ENCODE data around the gene CINP. TPM values are rescaled to one million over a fixed set of nuclear protein-coding genes. Genes with fewer than 3 reads are reported as not detected.

The CINP gene
- total RNA-seq, 5 donors from 2014 or later (not counting 1 experiment from before 2014, with no cell fraction given), result 12.9 to 29.9 (median 25.8) TPM

DNA sequence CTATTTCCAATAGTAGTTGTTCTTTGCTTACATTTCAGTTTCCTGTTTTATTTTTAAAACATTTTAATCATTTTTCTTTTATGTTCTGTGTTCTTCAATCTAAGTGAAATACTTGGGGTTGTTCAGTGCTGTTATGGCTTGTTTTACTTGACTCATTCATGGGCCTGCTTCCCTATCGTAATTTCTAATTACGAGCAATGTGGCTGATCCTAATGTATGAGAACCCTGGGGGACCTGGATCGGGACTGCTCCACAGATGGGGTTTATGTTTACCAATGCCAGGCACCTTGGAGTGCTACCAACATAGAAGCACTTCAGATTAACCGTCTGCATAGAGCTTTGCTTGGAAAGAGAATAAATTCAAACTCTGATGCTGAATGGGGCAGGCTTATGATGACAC lies 29.8 kb upstream of the CINP start:
- WGBS (ENCODE audit: insufficient coverage), result 100% methylated on average over 2 of the region's 4 CpGs
- no peak for ATAC-seq (replicated peaks in 1 of 4)

DNA sequence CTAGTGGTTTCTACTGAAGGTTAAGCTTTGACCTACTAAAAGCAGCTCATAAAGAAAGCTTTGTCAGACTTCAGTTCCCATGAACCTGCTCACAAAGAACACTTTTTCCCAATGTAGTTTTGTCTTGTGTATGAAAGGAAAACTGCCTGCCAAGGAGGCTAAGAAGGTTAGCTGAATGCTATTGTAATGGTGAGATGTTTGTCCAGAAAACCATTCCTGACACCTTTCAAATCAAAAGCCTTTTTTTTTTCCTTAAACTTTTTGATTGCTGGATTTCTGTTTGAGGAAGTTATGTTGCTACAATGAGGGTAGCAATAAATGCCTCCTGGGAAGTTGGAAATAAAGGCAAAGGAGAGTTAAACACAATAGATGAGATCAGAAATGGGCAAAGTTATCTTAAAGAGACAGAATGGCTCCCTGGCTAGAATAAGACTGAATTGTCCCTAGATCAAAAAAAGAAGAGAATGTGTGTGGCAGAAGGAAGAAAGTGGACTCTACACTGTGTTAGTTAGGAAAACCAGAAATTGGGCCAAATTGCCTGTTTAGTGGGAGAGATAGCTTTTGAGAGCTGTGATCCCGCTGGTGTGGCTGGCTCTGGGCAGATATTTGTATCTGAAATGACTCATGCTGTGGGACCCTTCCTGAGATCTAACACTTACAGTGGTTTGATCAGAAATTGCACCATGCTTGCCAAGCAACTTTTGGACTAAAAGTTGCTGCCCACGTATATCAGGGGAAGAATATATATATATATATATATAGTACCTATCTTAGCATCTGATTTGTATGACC lies 27.6 kb upstream of the CINP start:
- H3K4me1 Mint-ChIP-seq, result peaks cover 10 to 21% (median 12%) of the 10 kb centered on the region in 3 donors
- DNase-seq (no peak), ATAC-seq (replicated peaks in 1 of 4) (no peak)
- Histone ChIP-seq H3K9me3 (no peaks in the 10 kb centered on the region), H3K36me3 (ENCODE audit: control insufficient read depth in 2 of 2, extremely low read depth in 1 of 2, insufficient read depth in 1 of 2, low read length in 1 of 2) (no peaks in the 10 kb centered on the region), H3K4me1 (ENCODE audit: control insufficient read depth in 1 of 2, extremely low read depth in 1 of 2, insufficient read depth in 2 of 2, low read length in 2 of 2) (peaks cover 6 to 10% of the 10 kb centered on the region in 2 experiments), H3K27me3 (replicated peaks in 1 of 2; ENCODE audit: control insufficient read depth in 2 of 2, extremely low read depth in 1 of 2, insufficient read depth in 2 of 2, low read length in 1 of 2) (no peaks in the 10 kb centered on the region), H3K27ac (ENCODE audit: low read length) (no peak overlapping the region), H3K4me3 (ENCODE audit: control insufficient read depth in 1 of 2, extremely low read depth in 1 of 2, low read length in 1 of 2) (no peak overlapping the region)
- no peaks in the 10 kb centered on the region for H3K27me3 Mint-ChIP-seq
- no CpG with 5 or more reads among the region's 2 CpGs for WGBS (ENCODE audit: insufficient coverage)
- H3K36me3 Mint-ChIP-seq, result peaks cover 25% of the 10 kb centered on the region
- POLR2A ChIA-PET, result interaction anchor here in 1 of 2 donors (0.5 kb wide), 1 partner anchor 66 kb away, joined by 3 read pairs; no protein-coding TSS in a partner anchor
- no peak overlapping the region for H3K27ac Mint-ChIP-seq
- CTCF ChIA-PET, result no interaction called here
- peaks cover 0 to 4% (median 0%) of the 10 kb centered on the region in 3 donors for H3K9me3 Mint-ChIP-seq
- H3K4me3 Mint-ChIP-seq, result no peak overlapping the region

More for the DNA sequence above, 29.8 kb upstream of the CINP start:
- Histone ChIP-seq H3K4me3 (ENCODE audit: control insufficient read depth in 1 of 2, extremely low read depth in 1 of 2, low read length in 1 of 2) (no peak overlapping the region), H3K4me1 (ENCODE audit: control insufficient read depth in 1 of 2, extremely low read depth in 1 of 2, insufficient read depth in 2 of 2, low read length in 2 of 2) (peaks cover 6 to 10% of the 10 kb centered on the region in 2 experiments), H3K27ac (ENCODE audit: low read length) (no peak overlapping the region), H3K9me3 (no peaks in the 10 kb centered on the region), H3K36me3 (ENCODE audit: control insufficient read depth in 2 of 2, extremely low read depth in 1 of 2, insufficient read depth in 1 of 2, low read length in 1 of 2) (no peaks in the 10 kb centered on the region), H3K27me3 (replicated peaks in 1 of 2; ENCODE audit: control insufficient read depth in 2 of 2, extremely low read depth in 1 of 2, insufficient read depth in 2 of 2, low read length in 1 of 2) (no peaks in the 10 kb centered on the region)
- H3K9me3 Mint-ChIP-seq, result peaks cover 0 to 8% (median 4%) of the 10 kb centered on the region in 3 donors
- no peak overlapping the region for H3K27ac Mint-ChIP-seq
- peaks cover 32% of the 10 kb centered on the region for H3K36me3 Mint-ChIP-seq
- H3K27me3 Mint-ChIP-seq, result no peaks in the 10 kb centered on the region
- peaks cover 10 to 21% (median 13%) of the 10 kb centered on the region in 3 donors for H3K4me1 Mint-ChIP-seq
- ChIA-PET CTCF (no interaction called here), POLR2A (interaction anchor here in 1 of 2 donors (0.5 kb wide), 1 partner anchor 199 kb away, joined by 3 read pairs; no protein-coding TSS in a partner anchor)
- H3K4me3 Mint-ChIP-seq, result no peak overlapping the region
- no peak for DNase-seq

DNA sequence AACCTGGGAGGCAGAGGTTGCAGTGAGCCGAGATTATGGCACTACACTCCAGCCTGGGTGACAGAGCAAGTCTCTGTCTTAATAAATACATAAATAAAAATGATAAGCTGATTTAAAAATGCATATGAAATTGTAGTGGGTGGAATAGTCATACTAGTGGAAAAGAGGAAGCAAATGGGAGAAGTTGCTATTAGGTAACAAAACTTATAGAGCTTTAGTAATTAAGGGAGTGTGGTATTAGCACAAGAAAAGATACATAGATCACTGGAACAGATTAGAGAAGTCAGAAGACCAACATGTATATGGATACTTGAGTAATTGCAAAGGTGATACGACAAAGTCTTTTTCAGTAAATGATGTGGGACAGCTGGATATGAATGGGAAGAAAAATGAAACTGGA lies 26.6 kb upstream of the CINP start:
- Mint-ChIP-seq H3K27ac (no peak overlapping the region), H3K36me3 (peaks cover 25% of the 10 kb centered on the region), H3K4me3 (no peak overlapping the region), H3K4me1 (peaks cover 3 to 11% (median 5%) of the 10 kb centered on the region in 3 donors), H3K9me3 (peaks cover 0 to 4% (median 0%) of the 10 kb centered on the region in 3 donors), H3K27me3 (no peaks in the 10 kb centered on the region)
- H3K27ac ChIP-seq (ENCODE audit: low read length), result no peak overlapping the region
- H3K4me3 ChIP-seq (ENCODE audit: control insufficient read depth in 1 of 2, extremely low read depth in 1 of 2, low read length in 1 of 2), result no peak overlapping the region
- ATAC-seq (replicated peaks in 1 of 4), result no peak
- H3K4me1 ChIP-seq (ENCODE audit: control insufficient read depth in 1 of 2, extremely low read depth in 1 of 2, insufficient read depth in 2 of 2, low read length in 2 of 2), result peaks cover 0 to 3% of the 10 kb centered on the region in 2 experiments
- no peaks in the 10 kb centered on the region for H3K27me3 ChIP-seq (replicated peaks in 1 of 2; ENCODE audit: control insufficient read depth in 2 of 2, extremely low read depth in 1 of 2, insufficient read depth in 2 of 2, low read length in 1 of 2)
- WGBS (ENCODE audit: insufficient coverage), result no CpG with 5 or more reads among the region's 2 CpGs
- CTCF ChIA-PET, result no interaction called here
- no peaks in the 10 kb centered on the region for H3K36me3 ChIP-seq (ENCODE audit: control insufficient read depth in 2 of 2, extremely low read depth in 1 of 2, insufficient read depth in 1 of 2, low read length in 1 of 2)
- POLR2A ChIA-PET, result no interaction called here
- H3K9me3 ChIP-seq, result no peaks in the 10 kb centered on the region
- DNase-seq, result no peak

DNA sequence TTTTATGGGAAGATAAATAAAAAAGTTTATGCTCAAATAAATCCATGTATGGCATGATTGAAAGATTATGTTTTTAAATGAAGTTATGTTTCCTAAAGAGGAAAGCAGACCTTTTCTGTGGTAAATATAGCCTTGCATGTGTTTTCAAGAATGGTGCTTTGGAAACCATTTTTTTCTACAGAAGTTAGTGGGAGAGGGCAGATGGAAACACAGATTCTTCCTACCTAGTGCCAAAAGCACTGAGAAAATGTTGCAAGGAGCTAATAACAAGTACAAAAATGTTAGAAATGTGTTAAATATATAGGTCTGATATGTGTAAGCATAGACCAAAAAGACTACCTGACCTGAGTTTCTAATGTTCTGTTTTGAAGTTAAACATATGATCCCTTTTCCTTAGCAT lies 24.4 kb upstream of the CINP start:
- no peak overlapping the region for H3K4me3 Mint-ChIP-seq
- Histone ChIP-seq H3K4me3 (ENCODE audit: control insufficient read depth in 1 of 2, extremely low read depth in 1 of 2, low read length in 1 of 2) (no peak overlapping the region), H3K27me3 (replicated peaks in 1 of 2; ENCODE audit: control insufficient read depth in 2 of 2, extremely low read depth in 1 of 2, insufficient read depth in 2 of 2, low read length in 1 of 2) (no peaks in the 10 kb centered on the region), H3K9me3 (no peaks in the 10 kb centered on the region), H3K36me3 (ENCODE audit: control insufficient read depth in 2 of 2, extremely low read depth in 1 of 2, insufficient read depth in 1 of 2, low read length in 1 of 2) (no peaks in the 10 kb centered on the region), H3K4me1 (ENCODE audit: control insufficient read depth in 1 of 2, extremely low read depth in 1 of 2, insufficient read depth in 2 of 2, low read length in 2 of 2) (no peaks in the 10 kb centered on the region), H3K27ac (ENCODE audit: low read length) (no peak overlapping the region)
- H3K36me3 Mint-ChIP-seq, result peaks cover 20% of the 10 kb centered on the region
- no peaks in the 10 kb centered on the region for H3K27me3 Mint-ChIP-seq
- H3K9me3 Mint-ChIP-seq, result peaks cover 0 to 1% (median 0%) of the 10 kb centered on the region in 3 donors
- ChIA-PET POLR2A (no interaction called here), CTCF (interaction anchor here in 1 of 2 donors (0.6 kb wide), 1 partner anchor 167 kb away, joined by 3 read pairs; no protein-coding TSS in a partner anchor)
- ATAC-seq (replicated peaks in 1 of 4) (no peak), DNase-seq (no peak)
- H3K27ac Mint-ChIP-seq, result no peak overlapping the region
- peaks cover 0 to 3% (median 0%) of the 10 kb centered on the region in 3 donors for H3K4me1 Mint-ChIP-seq

DNA sequence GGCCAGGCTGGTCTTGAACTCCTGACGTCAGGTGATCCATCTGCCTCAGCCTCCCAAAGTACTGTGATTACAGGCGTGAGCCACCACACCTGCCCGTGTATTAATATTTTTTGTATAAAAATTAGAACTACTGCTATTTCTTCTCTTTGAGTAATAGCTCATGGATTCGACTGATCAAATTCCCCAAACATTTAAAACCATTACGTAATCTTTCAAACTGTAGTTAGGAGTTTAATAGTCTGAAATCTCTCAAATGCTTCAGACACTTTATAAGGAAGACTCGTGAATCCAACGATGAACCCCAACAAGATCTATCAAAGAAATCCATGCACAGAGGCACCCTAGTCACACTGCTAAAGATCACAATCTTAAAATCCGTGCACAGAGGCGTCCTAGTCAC lies 16.1 kb upstream of the CINP start:
- H3K36me3 Mint-ChIP-seq, result peaks cover 25% of the 10 kb centered on the region
- peaks cover 0 to 14% of the 10 kb centered on the region in 2 donors for H3K36me3 ChIP-seq (ENCODE audit: control insufficient read depth in 2 of 2, extremely low read depth in 1 of 2, insufficient read depth in 1 of 2, low read length in 1 of 2)
- 95% methylated on average over 4 of the region's 9 CpGs for WGBS (ENCODE audit: insufficient coverage)
- ChIA-PET CTCF (interaction anchor here in 1 of 2 donors (0.6 kb wide), 1 partner anchor 60 kb away, joined by 5 read pairs; no protein-coding TSS in a partner anchor), POLR2A (no interaction called here)
- ATAC-seq (replicated peaks in 1 of 4) (no peak), DNase-seq (no peak)
- no peak overlapping the region for H3K27ac Mint-ChIP-seq
- H3K4me3 Mint-ChIP-seq, result no peak overlapping the region
- no peaks in the 10 kb centered on the region for H3K9me3 ChIP-seq
- H3K4me3 ChIP-seq (ENCODE audit: control insufficient read depth in 1 of 2, extremely low read depth in 1 of 2, low read length in 1 of 2), result no peak overlapping the region
- no peaks in the 10 kb centered on the region for H3K27me3 Mint-ChIP-seq
- no peaks in the 10 kb centered on the region for H3K4me1 ChIP-seq (ENCODE audit: control insufficient read depth in 1 of 2, extremely low read depth in 1 of 2, insufficient read depth in 2 of 2, low read length in 2 of 2)
- no peaks in the 10 kb centered on the region for H3K27me3 ChIP-seq (replicated peaks in 1 of 2; ENCODE audit: control insufficient read depth in 2 of 2, extremely low read depth in 1 of 2, insufficient read depth in 2 of 2, low read length in 1 of 2)
- H3K27ac ChIP-seq (ENCODE audit: low read length), result no peak overlapping the region
- H3K9me3 Mint-ChIP-seq, result no peaks in the 10 kb centered on the region
- peaks cover 0 to 8% (median 0%) of the 10 kb centered on the region in 3 donors for H3K4me1 Mint-ChIP-seq

DNA sequence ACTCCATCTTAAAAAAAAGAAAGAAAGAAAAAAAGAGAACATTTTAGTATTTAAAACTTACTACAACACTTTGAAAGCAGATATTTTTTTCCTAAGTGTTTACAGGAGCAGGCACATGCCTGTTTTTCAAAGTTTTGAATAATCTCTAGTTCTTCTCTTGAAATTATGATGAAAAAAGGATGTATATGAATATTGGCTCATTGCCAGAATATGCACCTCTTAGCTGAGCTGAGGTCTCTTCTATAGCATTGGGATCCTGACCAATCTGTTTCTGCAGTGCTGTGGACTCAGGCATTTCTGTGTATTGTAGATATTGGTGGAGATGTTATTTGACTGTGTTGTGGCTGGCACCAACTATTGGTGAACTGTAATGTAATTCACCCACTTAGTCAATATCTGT lies 15.0 kb upstream of the CINP start:
- H3K4me3 ChIP-seq (ENCODE audit: control insufficient read depth in 1 of 2, extremely low read depth in 1 of 2, low read length in 1 of 2), result no peak overlapping the region
- H3K9me3 Mint-ChIP-seq, result no peaks in the 10 kb centered on the region
- no peaks in the 10 kb centered on the region for H3K4me1 ChIP-seq (ENCODE audit: control insufficient read depth in 1 of 2, extremely low read depth in 1 of 2, insufficient read depth in 2 of 2, low read length in 2 of 2)
- H3K4me3 Mint-ChIP-seq, result no peak overlapping the region
- H3K36me3 Mint-ChIP-seq, result peaks cover 31% of the 10 kb centered on the region
- no peaks in the 10 kb centered on the region for H3K27me3 Mint-ChIP-seq
- peaks cover 0 to 8% (median 0%) of the 10 kb centered on the region in 3 donors for H3K4me1 Mint-ChIP-seq
- H3K27ac ChIP-seq (ENCODE audit: low read length), result no peak overlapping the region
- H3K27me3 ChIP-seq (replicated peaks in 1 of 2; ENCODE audit: control insufficient read depth in 2 of 2, extremely low read depth in 1 of 2, insufficient read depth in 2 of 2, low read length in 1 of 2), result no peaks in the 10 kb centered on the region
- ChIA-PET CTCF (no interaction called here), POLR2A (no interaction called here)
- peaks cover 0 to 14% of the 10 kb centered on the region in 2 donors for H3K36me3 ChIP-seq (ENCODE audit: control insufficient read depth in 2 of 2, extremely low read depth in 1 of 2, insufficient read depth in 1 of 2, low read length in 1 of 2)
- ATAC-seq (replicated peaks in 1 of 4) (no peak), DNase-seq (no peak)
- H3K9me3 ChIP-seq, result no peaks in the 10 kb centered on the region
- no peak overlapping the region for H3K27ac Mint-ChIP-seq

Measured in T-cell (primary cell).